PC-3 (cell line): Measurements from ENCODE around the gene GTF2F2. TPM values are rescaled to one million over a fixed set of nuclear protein-coding genes. Genes with fewer than 3 reads are reported as not detected.

Experiments
- ATAC-seq: fragments of 200-7000 bp; cut with Tn5 transposase; 2 replicates; pipeline ENCODE4 v1.9.1; 2020; ENCODE audit warnings: mild to moderate bottlenecking, moderate library complexity
- BruUV-seq: library from RNA; stranded (reverse); fragments of 400-500 nt; replicated peaks from 2 replicates; lab custom pipeline; 2021; lab: Mats Ljungman, UMichigan
- CTCF ChIA-PET: fragments of 300-600 bp; sonication (Branson Sonifier 250); formaldehyde crosslinking; loops from one replicate; lab custom pipeline; 2022; ENCODE audit warnings: antibody characterized with exemption; lab: Charles Lee
- POLR2A ChIA-PET: fragments of 300-600 bp; sonication (Branson Sonifier 250); formaldehyde crosslinking; loops from one replicate; lab custom pipeline; 2022; ENCODE audit warnings: antibody characterized with exemption; ENCODE audit not compliant: unreplicated experiment; lab: Charles Lee
- DNase-seq: peaks from one replicate; pipeline ENCODE4 v3.0.0-alpha.2; 2015
- H2AFZ ChIP-seq: fragments of 300-600 bp; sonication (generic); 2 replicates; pipeline ENCODE4 v1.6.0; 2016; ENCODE audit warnings: antibody characterized with exemption, low read length
- H3F3A ChIP-seq: fragments of 300-600 bp; sonication (generic); one replicate; pipeline ENCODE4 v1.6.0; 2017; ENCODE audit warnings: antibody characterized with exemption, low read length, control low read depth, mild to moderate bottlenecking; ENCODE audit not compliant: unreplicated experiment
- H3K27ac ChIP-seq: fragments of 300-600 bp; sonication (generic); 2 replicates; pipeline ENCODE4 v1.5.1; 2016; ENCODE audit warnings: mild to moderate bottlenecking, low read length
- H3K27me3 ChIP-seq: fragments of 300-600 bp; sonication (generic); 2 replicates; pipeline ENCODE4 v1.6.1; 2016; ENCODE audit warnings: low read length, mixed read lengths
- H3K36me3 ChIP-seq: fragments of 300-600 bp; sonication (generic); 2 replicates; pipeline ENCODE4 v1.6.1; 2016; ENCODE audit warnings: low read depth, mixed run types, low read length, mixed read lengths
- H3K4me1 ChIP-seq: fragments of 300-600 bp; sonication (generic); 2 replicates; pipeline ENCODE4 v1.5.1; 2016; ENCODE audit warnings: low read length; ENCODE audit not compliant: insufficient read depth
- H3K4me2 ChIP-seq: fragments of 300-600 bp; sonication (generic); 2 replicates; pipeline ENCODE4 v1.6.0; 2016; ENCODE audit warnings: low read length
- H3K4me3 ChIP-seq: fragments of 300-600 bp; sonication (generic); 2 replicates; pipeline ENCODE4 v1.5.1; 2016; ENCODE audit warnings: mild to moderate bottlenecking, low read length, mixed read lengths
- H3K79me2 ChIP-seq: fragments of 300-600 bp; sonication (generic); 2 replicates; pipeline ENCODE4 v1.6.1; 2017; ENCODE audit warnings: low read length, mixed read lengths
- H3K9ac ChIP-seq: fragments of 300-600 bp; sonication (generic); 2 replicates; pipeline ENCODE4 v1.6.0; 2016; ENCODE audit warnings: mild to moderate bottlenecking, low read length
- H3K9me2 ChIP-seq: fragments of 300-600 bp; sonication (generic); replicated peaks from 2 replicates; pipeline ENCODE4 v1.6.1; 2016; ENCODE audit warnings: mixed run types, low read length, mixed read lengths
- H3K9me3 ChIP-seq: fragments of 300-600 bp; sonication (generic); 2 replicates; pipeline ENCODE4 v1.6.1; 2016; ENCODE audit warnings: low read length, mixed read lengths
- H4K20me1 ChIP-seq: fragments of 300-600 bp; sonication (generic); 2 replicates; pipeline ENCODE4 v1.6.1; 2016; ENCODE audit warnings: low read length, mixed read lengths
- CTCF ChIP-seq: fragments of 300-600 bp; sonication (generic); conservative IDR thresholded peaks from 2 replicates; pipeline ENCODE4 v1.5.1; 2017; ENCODE audit warnings: antibody characterized with exemption, low read depth, mild to moderate bottlenecking, low read length
- EZH2 ChIP-seq: fragments of 300-600 bp; sonication (generic); IDR thresholded peaks from one replicate; pipeline ENCODE4 v1.6.1; 2017; ENCODE audit warnings: antibody characterized with exemption, mild to moderate bottlenecking, low read length; ENCODE audit not compliant: unreplicated experiment
- EZH2phosphoT487 ChIP-seq: fragments of 300-600 bp; sonication (generic); IDR thresholded peaks from 2 replicates; pipeline ENCODE4 v1.6.1; 2018; ENCODE audit warnings: mild to moderate bottlenecking, antibody characterized with exemption, low read length, borderline replicate concordance
- intact Hi-C: fragments of 100-400 bp; cut with micrococcal nuclease; formaldehyde crosslinking; loops from 2 replicates; pipeline ENCODE4 v1.9.0; 2023
- total RNA-seq: library from RNA; depleted of rRNA; stranded (reverse); fragments of >200 nt; gene quantifications from 2 replicates; pipeline ENCODE4 v1.2.3, GENCODE V29; 2014

Gene GTF2F2
- total RNA-seq, 1 experiment from 2014 or later = 28.3 TPM

GRCh38 chr13:45327253-45327955 lies 207.1 kb downstream of the GTF2F2 start:
- POLR2A ChIA-PET = interaction anchor here (0.6 kb wide), 1 partner anchor 13 kb away, joined by 4 read pairs; no protein-coding TSS in a partner anchor
- H3K4me2 ChIP-seq = no peak overlapping the region
- CTCF ChIA-PET = no interaction called here

GRCh38 chr13:45328661-45329111 lies 208.4 kb downstream of the GTF2F2 start:
- Histone ChIP-seq H3K9me3 (no peaks in the 10 kb centered on the region), H3K4me1 (peaks cover 44% of the 10 kb centered on the region), H3F3A (peaks cover 19% of the 10 kb centered on the region), H3K79me2 (no peaks in the 10 kb centered on the region), H3K36me3 (no peaks in the 10 kb centered on the region), H3K9ac (no peak overlapping the region), H3K27ac (no peak overlapping the region), H3K27me3 (no peaks in the 10 kb centered on the region), H3K9me2 (no peaks in the 10 kb centered on the region), H2AFZ (no peak overlapping the region), H3K4me3 (no peak overlapping the region), H4K20me1 (0 out of 2 replicates have a peak, but pooled peaks cover 7% of the 10 kb centered on the region), H3K4me2 (no peak overlapping the region)
- no peak for ATAC-seq
- CTCF ChIA-PET = no interaction called here
- no peak for DNase-seq
- intact Hi-C loops = no loop called here
- POLR2A ChIA-PET = no interaction called here
- BruUV-seq = no TSS peak
- no peak for TF ChIP-seq EZH2phosphoT487
- TF ChIP-seq EZH2 = no peak
- no peak for TF ChIP-seq CTCF

More at GRCh38 chr13:45327253-45327955, 207.1 kb downstream of the GTF2F2 start:
- Histone ChIP-seq H4K20me1 (no peaks in the 10 kb centered on the region), H3K36me3 (no peaks in the 10 kb centered on the region), H3K9me2 (no peaks in the 10 kb centered on the region), H3K9ac (no peak overlapping the region), H3K9me3 (no peaks in the 10 kb centered on the region), H2AFZ (no peak overlapping the region), H3K4me1 (peaks cover 32% of the 10 kb centered on the region), H3K27ac (no peak overlapping the region), H3K27me3 (no peaks in the 10 kb centered on the region), H3K4me3 (no peak overlapping the region), H3F3A (peaks cover 11% of the 10 kb centered on the region), H3K79me2 (no peaks in the 10 kb centered on the region)
- ATAC-seq = no peak
- no peak for TF ChIP-seq CTCF
- TF ChIP-seq EZH2phosphoT487 = no peak
- no peak for TF ChIP-seq EZH2
- DNase-seq = peak; percentile 12
- no TSS peak for BruUV-seq
- intact Hi-C loops = no loop called here
